Astrocyte (in vitro differentiated cells and primary cell): ENCODE results near the gene NDUFS7.

Experiments used
- CTCF ChIP-seq: IDR thresholded peaks from 2 replicates; pipeline ENCODE4 v1.5.1; 2011; ENCODE audit warnings: low read depth, mild to moderate bottlenecking, inconsistent platforms, low read length, moderate library complexity; ENCODE audit not compliant: insufficient read depth
- EZH2 ChIP-seq: IDR thresholded peaks from 2 replicates; pipeline ENCODE4 v1.6.1; 2012; ENCODE audit warnings: mild to moderate bottlenecking, low read length, inconsistent platforms; ENCODE audit not compliant: insufficient read depth

GRCh38 chr19:1356508-1356865, 27.2 kb upstream of the NDUFS7 start:
- TF ChIP-seq CTCF: no peak
- TF ChIP-seq EZH2: no peak
